Inflammatory macrophage treated with lipopolysaccharide for 4 hours (primary cell): Measurements from ENCODE around the gene CTPS1.

Experiments used
- DNase-seq: peaks from one replicate; pipeline ENCODE4 v3.0.0-alpha.2; 2020

Gene CTPS1

GRCh38 chr1:40979241-40980067, at the start of gene CTPS1:
Gene CTPS1, plus strand, starts transcription at chr1:40979696. Its CDS starts 3,595 bp downstream, at chr1:40983291.
- DNase-seq: peak; percentile 93

DNA sequence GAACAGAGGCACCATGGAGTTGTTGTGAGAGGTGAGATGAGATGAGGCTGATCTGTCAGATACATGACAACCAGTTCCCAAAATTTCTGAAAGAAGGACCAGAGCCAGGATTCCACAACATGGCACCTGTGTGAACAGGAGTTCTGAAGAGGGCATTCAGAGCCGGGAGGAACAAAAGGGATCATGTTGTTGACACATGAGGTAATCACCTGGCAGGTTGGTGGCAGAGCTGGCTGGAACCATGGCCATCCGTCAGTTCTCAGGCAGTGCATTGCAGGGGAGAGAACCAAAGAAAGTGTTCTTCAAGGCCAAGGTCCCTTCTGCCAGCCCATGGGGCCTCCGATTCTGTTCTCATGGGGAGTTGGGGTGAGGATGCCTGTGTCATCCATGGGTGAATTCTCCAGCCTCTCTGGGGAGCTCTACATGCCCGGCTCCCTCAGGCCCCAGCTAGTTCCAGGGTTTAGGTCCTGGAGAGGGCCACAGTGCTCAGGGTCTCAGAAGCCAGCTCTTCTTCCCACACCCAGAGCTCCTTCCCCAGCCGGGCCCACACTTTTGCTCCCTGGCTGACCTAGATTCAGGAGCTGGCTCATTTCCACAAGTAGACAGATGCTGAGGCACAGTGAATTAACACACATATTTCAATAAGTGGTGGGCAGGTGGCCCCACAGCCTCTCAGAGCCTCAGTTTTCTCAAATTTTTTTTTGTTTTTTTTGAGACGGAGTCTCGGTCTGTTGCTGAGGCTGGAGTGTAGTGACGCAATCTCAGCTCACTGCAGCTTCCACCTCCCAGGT, 49.1 kb upstream of the CTPS1 start:
- DNase-seq: no peak

GRCh38 chr1:40931601-40932000, 47.9 kb upstream of the CTPS1 start:
- no peak for DNase-seq

GRCh38 chr1:40932006-40932405, 47.5 kb upstream of the CTPS1 start:
- no peak for DNase-seq

- DNase-seq: peak; percentile 54
These were observed 42.6 kb upstream of the CTPS1 start for GRCh38 chr1:40936931-40937339.

DNA sequence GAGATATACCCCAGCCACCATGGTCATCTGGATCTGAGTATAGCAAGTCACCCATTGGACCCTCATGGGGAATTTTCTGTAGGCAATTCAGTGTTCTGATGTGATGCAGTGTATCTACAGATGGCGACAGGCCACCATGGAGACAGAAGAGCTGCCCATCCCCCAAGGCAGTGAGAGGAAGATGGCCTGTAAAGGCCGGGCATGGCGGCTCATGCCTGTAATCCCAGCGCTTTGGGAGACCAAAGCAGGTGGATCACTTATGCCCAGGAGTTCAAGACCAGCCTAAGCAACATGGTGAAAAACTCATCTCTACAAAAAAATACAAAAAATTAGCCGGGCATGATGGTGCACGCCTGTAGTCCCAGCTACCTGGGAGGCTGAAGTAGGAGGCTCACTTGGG, 41.1 kb upstream of the CTPS1 start:
- DNase-seq: no peak

DNA sequence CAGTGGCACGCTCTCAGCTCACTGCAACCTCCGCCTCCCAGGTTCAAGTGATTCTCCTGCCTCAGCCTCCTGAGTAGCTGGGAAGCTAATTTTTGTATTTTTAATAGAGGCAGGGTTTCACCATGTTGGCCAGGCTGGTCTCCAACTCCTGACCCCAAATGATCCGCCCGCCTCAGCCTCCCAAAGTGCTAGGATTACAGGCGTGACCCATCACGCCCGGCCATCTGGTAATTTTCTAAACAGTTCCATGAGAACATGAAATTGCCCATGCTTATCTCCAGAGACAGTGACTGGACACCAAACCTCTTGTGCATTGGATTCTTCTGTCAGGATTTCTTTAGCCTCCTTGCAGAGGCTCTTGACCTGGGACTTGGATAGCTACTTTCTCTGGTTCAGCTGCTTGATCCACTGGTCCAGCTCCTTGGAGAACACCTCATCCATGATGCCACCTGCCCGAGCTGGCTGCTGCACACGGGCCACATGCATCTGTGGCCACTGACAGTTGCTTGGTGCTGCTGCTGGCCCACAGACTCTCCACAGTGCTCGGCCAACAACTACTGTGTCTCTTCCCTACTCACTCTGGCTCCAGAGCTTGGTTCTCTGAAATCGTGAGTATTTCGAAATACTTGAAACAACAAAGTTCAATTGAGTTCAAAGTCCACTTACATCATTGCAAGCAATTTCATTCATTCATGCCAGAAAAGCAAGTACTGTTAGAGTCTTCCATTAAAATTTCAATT, 40.0 kb upstream of the CTPS1 start:
- DNase-seq: peak; percentile 67

- no peak for DNase-seq
These were observed 35.2 kb upstream of the CTPS1 start for GRCh38 chr1:40944326-40944725.

- no peak for DNase-seq
These were observed 34.6 kb upstream of the CTPS1 start for GRCh38 chr1:40944841-40945430.

DNA sequence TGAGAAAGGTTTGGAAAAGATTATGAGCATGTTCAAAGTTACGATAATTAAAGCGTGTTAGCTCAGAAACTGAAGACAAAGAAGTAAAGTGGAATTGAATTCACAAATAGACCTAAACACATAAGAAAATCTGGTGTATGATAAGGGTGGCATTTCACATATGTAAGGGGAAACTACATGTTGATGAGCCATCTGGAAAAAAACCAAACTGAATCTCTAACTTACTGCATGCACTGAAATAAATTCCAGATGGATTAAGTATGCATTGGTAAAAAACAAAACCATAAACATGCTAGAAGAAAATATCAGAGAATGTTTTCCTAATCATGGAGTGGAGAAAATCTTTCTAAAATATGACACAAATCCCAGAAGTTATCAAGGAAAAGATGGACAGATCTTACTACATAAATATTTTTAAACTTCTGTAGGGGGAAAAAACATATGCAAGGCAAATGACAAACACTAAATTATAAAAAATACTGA, 34.0 kb upstream of the CTPS1 start:
- no peak for DNase-seq

DNA sequence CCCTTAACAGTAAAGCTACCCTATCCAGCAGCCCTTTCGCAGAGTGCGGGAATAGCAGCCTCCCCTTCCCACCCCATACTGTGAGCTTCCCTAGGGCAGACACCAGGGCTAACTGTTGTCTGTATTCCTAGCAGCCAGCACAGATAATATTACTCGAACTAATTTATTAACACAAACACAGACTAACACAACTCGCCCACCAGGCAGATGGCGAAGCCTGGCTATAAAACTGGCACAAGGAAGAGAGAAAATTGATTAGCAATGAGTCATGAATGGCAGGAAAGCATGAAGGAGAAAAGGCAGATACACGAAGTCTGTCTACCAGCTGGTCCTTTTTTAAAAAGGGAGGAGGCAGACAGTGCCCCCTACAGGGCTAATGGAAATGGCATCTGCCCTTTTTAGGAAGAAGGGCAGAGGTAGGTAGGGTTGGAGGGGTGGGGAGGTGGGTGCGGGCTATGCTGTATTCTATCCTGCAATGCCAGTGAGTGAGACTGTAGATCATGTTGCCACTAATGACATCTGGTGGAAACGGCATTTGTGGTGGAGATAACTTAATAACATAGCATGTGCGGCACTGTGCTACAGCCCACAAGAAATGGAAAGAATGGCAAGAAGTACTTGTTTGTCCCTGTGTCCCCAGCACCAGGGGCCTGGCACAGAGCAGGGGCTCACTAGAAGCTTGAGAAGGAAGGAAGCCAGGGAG, 30.6 kb upstream of the CTPS1 start:
- peak; percentile 56 for DNase-seq

GRCh38 chr1:40949563-40949962, 29.9 kb upstream of the CTPS1 start:
- DNase-seq: no peak

DNA sequence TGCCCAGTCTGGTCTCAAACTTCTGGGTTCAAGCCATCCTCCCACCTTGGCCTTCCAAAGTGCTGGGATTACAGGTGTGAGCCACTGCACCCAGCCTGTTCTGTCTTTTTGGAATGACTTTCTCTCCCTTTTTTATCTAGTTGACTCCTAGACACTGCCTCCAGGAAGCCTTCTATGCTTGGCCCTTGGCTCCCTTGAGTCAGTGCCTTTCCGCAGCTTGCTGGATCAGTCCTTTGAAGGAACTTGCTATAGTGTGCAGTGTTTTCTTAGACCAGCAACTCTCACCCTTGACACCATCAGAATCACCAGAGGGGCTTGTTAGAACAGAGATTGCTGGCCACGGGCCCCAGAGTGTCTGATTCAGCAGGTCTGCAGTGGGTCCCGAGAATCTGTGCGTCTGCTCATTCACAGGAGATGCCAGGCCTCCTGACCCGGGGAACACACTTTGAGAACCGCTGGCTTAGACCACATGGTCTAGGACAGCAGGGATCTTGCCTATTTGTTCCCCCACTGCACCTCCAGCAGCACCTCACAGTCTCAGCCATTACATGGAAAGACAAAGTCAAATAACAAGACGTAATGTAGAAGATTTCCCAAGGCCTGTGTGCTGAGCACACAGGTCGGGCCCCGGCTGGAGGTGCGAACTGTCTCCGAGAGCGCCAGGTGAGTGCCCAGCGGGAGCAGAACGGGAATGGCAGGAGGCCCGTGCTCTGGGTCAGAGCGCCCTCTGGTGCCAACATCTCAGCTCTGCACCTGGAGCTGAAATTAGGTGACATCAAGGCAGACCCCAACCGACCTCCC, 27.4 kb upstream of the CTPS1 start:
- peak; percentile 35 for DNase-seq

- no peak for DNase-seq
These were observed 26.7 kb upstream of the CTPS1 start for GRCh38 chr1:40952744-40953315.

DNA sequence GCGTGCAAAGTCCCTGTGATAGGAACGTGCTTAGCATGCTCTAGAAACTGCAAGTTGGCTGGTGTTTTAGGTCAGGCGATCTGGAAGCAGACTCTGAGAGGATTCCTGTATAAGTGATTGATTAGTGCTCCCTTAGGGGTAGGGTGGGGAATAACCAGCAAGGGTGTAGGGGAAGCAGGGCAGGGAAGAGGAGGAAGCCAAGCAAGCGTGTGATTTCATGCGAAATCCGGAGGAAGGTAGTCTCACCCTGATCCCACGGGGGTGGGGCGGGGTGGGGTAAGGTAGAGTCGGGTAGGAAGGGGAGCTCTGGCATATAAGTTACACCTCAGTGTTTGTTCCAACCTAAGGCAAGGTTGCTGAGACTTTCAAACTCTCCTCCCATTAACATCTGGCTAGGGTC, 24.9 kb upstream of the CTPS1 start:
- DNase-seq: no peak

DNA sequence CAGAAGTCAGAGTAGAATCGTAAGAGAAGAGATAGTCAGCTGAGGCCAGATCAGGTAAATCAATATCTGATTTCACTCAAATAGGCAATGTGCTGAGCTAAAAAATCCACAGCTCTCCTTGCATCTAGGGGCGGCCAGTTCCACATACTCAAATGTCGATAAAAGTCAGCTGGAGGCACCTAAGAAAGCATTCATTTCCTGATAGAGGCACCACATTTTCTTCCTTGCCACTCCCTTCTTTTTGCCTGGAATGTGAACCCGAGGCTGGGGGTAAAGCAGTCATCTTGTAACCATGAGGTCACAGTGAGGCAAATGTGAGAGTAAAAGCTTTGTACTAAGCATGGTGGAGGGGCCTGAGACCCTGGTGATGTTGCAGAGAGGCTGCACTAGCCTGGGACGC, 24.2 kb upstream of the CTPS1 start:
- no peak for DNase-seq

DNA sequence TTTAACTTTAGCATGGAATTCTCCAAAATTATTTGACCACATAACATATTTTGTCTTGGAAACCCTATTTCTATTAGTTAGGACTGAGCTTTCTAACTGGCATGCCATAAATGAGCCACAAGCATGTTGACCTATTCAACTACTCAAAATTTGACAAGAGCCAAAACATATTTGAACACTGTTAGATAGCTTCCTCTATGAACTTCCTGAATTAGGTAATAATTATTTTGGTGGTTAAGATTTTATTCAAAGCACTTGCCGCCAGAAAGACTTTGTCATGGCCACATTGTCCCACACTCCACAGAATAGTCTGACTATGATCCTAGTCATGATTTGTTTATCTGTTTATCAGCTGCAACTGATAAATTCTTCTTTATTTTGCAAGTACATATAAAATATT, 23.1 kb upstream of the CTPS1 start:
- peak; percentile 57 for DNase-seq

GRCh38 chr1:40958210-40958609, 21.3 kb upstream of the CTPS1 start:
- DNase-seq: no peak

DNA sequence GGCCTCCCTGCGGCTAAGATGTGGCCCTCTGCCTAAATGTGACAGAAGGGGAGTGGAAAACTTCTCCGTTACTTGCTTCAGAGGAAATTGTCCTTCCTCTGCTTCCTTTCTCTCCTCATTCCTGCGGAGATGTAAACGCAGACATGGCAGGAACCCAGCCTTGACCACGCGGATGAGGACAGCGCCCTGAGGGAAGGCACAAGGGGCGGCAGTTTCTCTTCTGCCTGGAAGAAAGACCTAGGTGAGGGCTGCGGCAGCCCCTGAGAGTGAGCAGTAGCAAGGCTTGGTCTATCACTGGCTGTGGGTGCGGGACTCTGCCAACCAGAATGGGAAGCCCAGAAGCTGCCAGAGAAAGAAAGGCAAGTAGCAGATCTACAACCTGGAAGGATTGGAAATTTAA, 14.0 kb upstream of the CTPS1 start:
- DNase-seq: no peak

DNA sequence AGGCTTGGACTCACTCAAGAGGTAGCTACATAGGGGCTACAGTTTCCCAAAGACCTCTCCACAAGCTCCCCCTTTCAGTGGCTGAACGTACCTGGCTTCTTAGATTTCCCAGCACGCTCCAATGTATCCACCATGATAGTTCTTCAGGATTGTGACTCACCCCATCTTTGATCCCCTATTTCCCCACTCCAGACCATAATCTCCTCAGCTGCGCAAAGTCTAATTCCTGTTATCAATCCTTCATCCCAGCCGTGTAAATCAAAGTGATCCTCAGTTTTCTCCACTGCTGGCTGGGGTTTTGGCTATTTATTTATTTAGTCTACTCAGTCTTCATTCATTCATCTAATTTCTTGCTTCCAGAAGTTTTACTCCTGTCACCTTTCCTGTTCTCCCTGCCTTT, 13.1 kb upstream of the CTPS1 start:
- DNase-seq: no peak

DNA sequence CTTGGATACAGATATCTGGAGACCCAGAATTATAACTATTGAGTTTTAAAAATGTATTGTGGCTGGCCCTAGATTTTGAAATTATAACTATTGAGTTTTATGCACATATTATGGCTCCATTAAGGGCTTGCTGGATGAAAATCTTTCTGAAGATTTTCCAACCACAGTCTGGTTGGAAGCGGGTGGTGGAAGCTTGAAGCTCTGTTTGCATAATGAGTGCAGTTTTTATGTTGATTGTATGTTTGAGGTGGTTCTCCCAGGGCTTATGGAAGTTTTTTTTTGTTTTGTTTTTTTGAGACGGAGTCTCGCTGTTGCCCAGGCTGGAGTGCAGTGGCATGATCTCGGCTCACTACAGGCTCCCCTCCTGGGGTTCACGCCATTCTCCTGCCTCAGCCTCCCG, 10.1 kb upstream of the CTPS1 start:
- no peak for DNase-seq
